ENCODE data around the gene DNAH17.

Gene DNAH17

DNA sequence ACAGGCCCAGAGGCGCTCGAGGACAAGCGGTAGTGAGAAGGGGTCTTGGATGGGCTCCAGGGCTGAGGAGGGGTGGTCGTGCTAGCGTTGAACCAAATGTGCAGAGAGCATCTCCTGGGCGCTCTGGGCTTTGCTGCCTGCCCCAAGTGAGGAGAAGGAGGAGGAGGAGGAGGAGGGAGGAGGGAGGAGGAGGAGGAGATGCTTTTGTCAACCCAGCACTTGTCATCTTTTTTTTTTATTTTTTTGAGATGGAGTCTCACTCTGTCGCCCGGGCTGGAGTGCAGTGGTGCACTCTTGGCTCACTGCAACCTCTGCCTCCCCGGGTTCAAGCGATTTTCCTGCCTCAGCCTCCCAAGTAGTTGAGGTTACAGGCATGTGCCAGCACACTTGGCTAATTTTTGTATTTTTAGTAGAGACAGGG, 138.9 kb downstream of the DNAH17 start:
- DNase-seq (ENCODE audit: low read depth, low spot score): no peak
- H3K27ac ChIP-seq: no peak overlapping the region

GRCh38 chr17:78437508-78438169, 139.6 kb downstream of the DNAH17 start:
- no peak overlapping the region for H3K27ac ChIP-seq
- no peak for DNase-seq (ENCODE audit: low read depth, low spot score)

GRCh38 chr17:78435330-78436005, 141.7 kb downstream of the DNAH17 start:
- no peak overlapping the region for H3K27ac ChIP-seq
- no peak for DNase-seq (ENCODE audit: low read depth, low spot score)

- no peak for DNase-seq (ENCODE audit: low read depth, low spot score)
- H3K27ac ChIP-seq: no peak overlapping the region
Measured at GRCh38 chr17:78434455-78435329, 142.5 kb downstream of the DNAH17 start.

DNA sequence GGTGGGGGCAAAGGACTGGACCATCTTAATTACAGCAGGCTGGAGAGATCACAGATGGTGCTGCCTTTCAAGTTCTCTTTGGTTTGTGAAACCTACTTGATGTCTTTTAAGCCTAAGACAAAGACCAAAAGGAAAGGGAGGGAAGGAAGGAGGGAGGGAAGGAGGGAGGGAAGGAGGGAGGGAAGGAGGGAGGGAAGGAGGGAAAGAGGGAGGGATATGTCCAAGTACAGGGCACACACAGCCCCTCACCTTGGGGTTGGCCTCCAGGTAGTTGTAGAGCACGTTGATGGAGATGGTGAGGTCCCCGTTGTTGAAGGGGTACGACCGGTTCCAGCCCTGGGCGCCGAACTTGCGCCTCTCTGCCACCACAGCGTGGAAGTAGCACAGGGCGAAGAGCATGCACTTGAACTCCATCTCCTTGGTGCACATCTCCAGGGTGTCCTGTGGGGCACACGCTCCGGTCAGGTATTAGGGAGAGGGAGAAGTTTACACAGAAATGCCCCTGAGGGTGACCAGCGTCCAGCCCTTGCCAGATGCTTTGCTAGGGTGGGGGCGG, 143.3 kb downstream of the DNAH17 start:
- no peak for DNase-seq (ENCODE audit: low read depth, low spot score)
- H3K27ac ChIP-seq: no peak overlapping the region

DNA sequence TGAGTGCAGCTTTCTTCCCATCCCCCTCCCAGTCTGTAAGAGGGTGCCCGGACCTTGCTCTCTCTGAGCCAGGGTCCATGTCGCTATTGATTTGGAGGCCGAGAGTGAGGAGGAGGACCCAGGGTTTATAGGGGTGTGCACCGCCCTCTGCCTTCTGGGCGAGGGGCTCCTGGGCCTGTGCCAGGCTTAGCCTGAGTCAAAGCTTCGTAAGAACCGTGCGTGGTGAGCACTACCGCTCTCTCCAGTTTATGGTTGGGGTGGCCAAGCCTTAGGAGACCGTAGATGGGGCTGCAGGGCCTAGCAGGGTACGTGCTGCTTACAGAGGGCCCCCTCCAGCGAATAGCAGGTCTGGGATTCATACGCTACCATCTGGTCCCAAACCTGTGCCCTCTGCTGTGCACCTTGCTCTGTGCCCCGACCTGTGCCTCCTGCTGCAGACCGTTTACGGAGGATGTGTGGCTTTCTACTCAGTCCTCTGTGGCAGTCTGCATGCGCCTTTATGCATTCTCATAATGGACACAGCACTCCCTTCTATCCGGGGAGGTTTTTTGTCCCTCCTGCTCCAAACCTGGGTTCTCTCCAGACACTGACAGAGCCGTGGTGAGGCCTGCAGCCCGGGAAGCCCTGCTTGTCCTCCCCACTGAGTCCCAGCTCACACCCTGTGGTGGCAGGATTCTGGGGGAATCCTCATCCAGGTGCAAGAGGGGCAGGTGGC, 144.0 kb downstream of the DNAH17 start:
- no peak overlapping the region for H3K27ac ChIP-seq
- no peak for DNase-seq (ENCODE audit: low read depth, low spot score)

DNA sequence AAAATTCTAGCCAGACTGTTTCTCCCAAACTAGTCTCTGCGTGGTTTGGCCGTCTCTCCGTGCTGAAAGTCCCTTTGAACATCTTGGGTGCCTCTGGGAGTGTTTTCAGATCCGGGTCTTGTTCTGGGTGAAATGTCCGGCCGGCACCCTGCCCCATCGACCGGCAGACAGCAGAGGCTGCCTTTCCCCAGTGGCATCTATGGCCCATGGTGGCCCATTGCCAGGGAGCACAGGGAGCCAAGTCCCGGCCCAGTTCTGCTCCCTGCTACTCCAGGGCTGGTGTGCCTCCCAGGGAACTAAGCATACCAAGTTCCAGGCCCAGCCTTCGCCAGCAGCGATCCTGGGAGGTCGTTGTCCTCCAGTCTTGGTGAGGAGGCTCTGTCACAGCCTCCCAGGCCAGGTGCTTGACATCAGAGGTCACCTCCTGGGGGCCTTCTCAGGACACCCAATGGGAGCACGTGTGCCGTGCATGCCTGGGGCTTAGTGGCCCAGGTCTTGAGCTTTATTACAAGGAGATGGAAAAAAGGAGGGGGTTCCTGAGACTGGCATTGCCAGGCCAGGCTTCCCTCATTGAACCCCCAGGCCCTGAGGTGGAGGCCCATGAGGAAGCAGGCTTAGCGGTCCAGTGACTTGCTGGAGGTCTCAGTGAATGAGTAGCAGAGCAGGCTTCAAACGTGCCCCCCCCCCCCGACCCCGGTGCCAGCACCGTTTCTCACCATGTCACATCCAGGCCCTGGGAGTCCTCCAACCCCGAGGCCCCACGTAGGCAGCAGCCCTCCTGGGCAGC, 144.8 kb downstream of the DNAH17 start:
- DNase-seq (ENCODE audit: low read depth, low spot score): no peak
- no peak overlapping the region for H3K27ac ChIP-seq

DNA sequence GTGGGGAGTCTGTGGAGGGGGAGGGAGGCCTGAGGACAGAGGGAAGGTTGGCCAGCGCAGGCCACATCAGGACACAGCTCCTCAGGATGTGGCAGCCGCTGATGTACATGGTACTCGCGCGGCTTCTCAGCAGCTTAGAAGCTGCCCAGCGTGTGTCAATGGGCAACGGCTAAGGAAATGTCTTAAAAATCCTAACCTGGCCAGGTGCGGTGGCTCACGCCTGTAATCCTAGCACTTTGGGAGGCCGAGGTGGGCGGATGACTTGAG, 145.6 kb downstream of the DNAH17 start:
- no peak for DNase-seq (ENCODE audit: low read depth, low spot score)
- no peak overlapping the region for H3K27ac ChIP-seq

GRCh38 chr17:78430892-78431691, 146.1 kb downstream of the DNAH17 start:
- H3K27ac ChIP-seq: no peak overlapping the region
- DNase-seq (ENCODE audit: low read depth, low spot score): no peak

DNA sequence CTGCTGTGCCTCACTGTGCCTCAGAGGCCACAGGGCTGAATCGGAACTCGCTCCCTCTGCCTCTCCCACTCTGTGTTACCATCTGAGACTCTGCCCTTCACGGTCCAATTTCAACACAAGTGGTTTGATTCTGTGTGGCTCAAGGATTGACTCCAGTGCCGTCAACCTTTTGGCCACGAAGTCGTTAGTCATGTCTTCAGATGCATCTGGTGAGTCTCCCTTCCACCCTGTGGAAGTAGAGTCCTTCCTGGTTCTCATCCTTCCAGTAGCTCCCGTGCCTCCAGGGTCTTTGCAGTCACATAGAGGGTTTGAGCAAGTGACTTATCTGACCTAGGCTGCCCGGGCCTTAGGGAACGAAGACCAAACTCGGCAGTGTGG, 147.6 kb downstream of the DNAH17 start:
- no peak for DNase-seq (ENCODE audit: low read depth, low spot score)

GRCh38 chr17:78428836-78429617, 148.2 kb downstream of the DNAH17 start:
- no peak overlapping the region for H3K27ac ChIP-seq
- DNase-seq (ENCODE audit: low read depth, low spot score): no peak

More for the DNA sequence above, 147.6 kb downstream of the DNAH17 start:
- H3K27ac ChIP-seq: no peak overlapping the region

GRCh38 chr17:78428025-78428575, 149.1 kb downstream of the DNAH17 start:
- no peak for DNase-seq (ENCODE audit: low read depth, low spot score)
- H3K27ac ChIP-seq: no peak overlapping the region

DNA sequence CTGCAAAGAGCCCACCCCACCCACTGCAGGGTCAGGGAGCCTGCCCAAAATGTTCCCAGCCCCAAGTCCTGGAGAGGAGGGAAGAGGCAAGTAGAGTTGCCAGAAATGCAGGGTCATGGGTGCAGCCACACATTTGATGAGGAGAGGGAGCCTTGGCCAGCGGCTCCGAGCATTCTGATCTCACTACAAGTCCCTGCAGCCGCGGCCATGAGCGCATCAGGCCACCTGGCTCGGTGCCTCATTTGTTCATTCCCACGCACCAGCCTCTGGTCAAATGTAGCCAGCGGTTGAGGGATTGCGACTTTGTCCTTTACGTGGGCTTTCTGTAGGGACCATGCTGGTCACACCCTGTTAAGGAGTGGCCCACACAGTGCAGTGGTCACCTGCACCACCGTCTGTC, 150.1 kb downstream of the DNAH17 start:
- no peak overlapping the region for H3K27ac ChIP-seq
- no peak for DNase-seq (ENCODE audit: low read depth, low spot score)

GRCh38 chr17:78426293-78426879, 150.8 kb downstream of the DNAH17 start:
- no peak overlapping the region for H3K27ac ChIP-seq
- no peak for DNase-seq (ENCODE audit: low read depth, low spot score)

- no peak overlapping the region for H3K27ac ChIP-seq
- no peak for DNase-seq (ENCODE audit: low read depth, low spot score)
Measured at GRCh38 chr17:78425429-78425828, 151.8 kb downstream of the DNAH17 start.

- no peak overlapping the region for H3K27ac ChIP-seq
- no peak for DNase-seq (ENCODE audit: low read depth, low spot score)
Measured at GRCh38 chr17:78423961-78424675, 153.1 kb downstream of the DNAH17 start.

Measured in epithelial cell of prostate (primary cell).